ENCODE measurements around the gene CD44.

CD44 gene

GRCh38 chr11:35153280-35153679 is 14.3 kb downstream of the CD44 start:
- in situ Hi-C loops (cut with MboI; ENCODE audit: low pct_unique_long_range_greater_than_20kb, low sequenced_read_pairs, unreplicated experiment): no loop called here
- no peak for DNase-seq (ENCODE audit: low spot score)
- TF ChIP-seq CTCF (IDR thresholded peaks at IDR 0.05; ENCODE audit: extremely low read depth, insufficient read depth, missing control alignments): no peak

GRCh38 chr11:35154952-35155351 is 16.0 kb downstream of the CD44 start:
- DNase-seq (ENCODE audit: low spot score): no peak
- in situ Hi-C loops (cut with MboI; ENCODE audit: low pct_unique_long_range_greater_than_20kb, low sequenced_read_pairs, unreplicated experiment): no loop called here
- TF ChIP-seq CTCF (IDR thresholded peaks at IDR 0.05; ENCODE audit: extremely low read depth, insufficient read depth, missing control alignments): no peak

GRCh38 chr11:35155677-35156076 is 16.7 kb downstream of the CD44 start:
- in situ Hi-C loops (cut with MboI; ENCODE audit: low pct_unique_long_range_greater_than_20kb, low sequenced_read_pairs, unreplicated experiment): no loop called here
- no peak for DNase-seq (ENCODE audit: low spot score)
- no peak for TF ChIP-seq CTCF (IDR thresholded peaks at IDR 0.05; ENCODE audit: extremely low read depth, insufficient read depth, missing control alignments)

- no peak for DNase-seq (ENCODE audit: low spot score)
- no peak for TF ChIP-seq CTCF (IDR thresholded peaks at IDR 0.05; ENCODE audit: extremely low read depth, insufficient read depth, missing control alignments)
- in situ Hi-C loops (cut with MboI; ENCODE audit: low pct_unique_long_range_greater_than_20kb, low sequenced_read_pairs, unreplicated experiment): no loop called here
These were observed 19.1 kb downstream of the CD44 start for GRCh38 chr11:35157814-35158700.

GRCh38 chr11:35158701-35159510 is 19.9 kb downstream of the CD44 start:
- DNase-seq (ENCODE audit: low spot score): no peak
- TF ChIP-seq CTCF (IDR thresholded peaks at IDR 0.05; ENCODE audit: extremely low read depth, insufficient read depth, missing control alignments): no peak
- in situ Hi-C loops (cut with MboI; ENCODE audit: low pct_unique_long_range_greater_than_20kb, low sequenced_read_pairs, unreplicated experiment): no loop called here

- no peak for TF ChIP-seq CTCF (IDR thresholded peaks at IDR 0.05; ENCODE audit: extremely low read depth, insufficient read depth, missing control alignments)
- no peak for DNase-seq (ENCODE audit: low spot score)
- in situ Hi-C loops (cut with MboI; ENCODE audit: low pct_unique_long_range_greater_than_20kb, low sequenced_read_pairs, unreplicated experiment): no loop called here
These were observed 21.4 kb downstream of the CD44 start for GRCh38 chr11:35160246-35160824.
